Prostate gland (tissue), 2 donors: ENCODE data around the gene GIT1. TPM values are rescaled to one million over a fixed set of nuclear protein-coding genes. Genes with fewer than 3 reads are reported as not detected.

ENCODE experiments used
- DNase-seq: peaks from one replicate; pipeline ENCODE4 v3.0.0-alpha.2; 2019; ENCODE audit warnings: low spot score
- H3K27ac ChIP-seq, 2 donors: fragments of 200-600 bp; sonication (generic); 2 replicates each; pipeline ENCODE4 v1.5.1; 2017 to 2019
- H3K27me3 ChIP-seq: fragments of 200-600 bp; sonication (generic); replicated peaks from 2 replicates; pipeline ENCODE4 v1.5.1; 2019; ENCODE audit not compliant: insufficient read depth
- H3K36me3 ChIP-seq, 2 donors: fragments of 200-600 bp; sonication (generic); 1 replicate in 1 of 2; 2 replicates in 1 of 2; pipeline versions ENCODE4 v1.5.1 to v1.8.1; 2017 to 2019
- H3K4me1 ChIP-seq: fragments of 200-600 bp; sonication (generic); replicated peaks from 2 replicates; pipeline ENCODE4 v1.5.1; 2019
- H3K4me3 ChIP-seq, 2 donors: fragments of 200-600 bp; sonication (generic); 2 replicates each; pipeline ENCODE4 v1.5.1; 2017 to 2019
- H3K9me3 ChIP-seq: fragments of 200-600 bp; sonication (generic); 2 replicates; pipeline ENCODE4 v1.5.1; 2017
- POLR2A ChIP-seq: fragments of 450-650 bp; IDR thresholded peaks from one replicate; pipeline ENCODE4 v1.6.1; 2016; ENCODE audit warnings: antibody characterized with exemption, mild to moderate bottlenecking
- POLR2AphosphoS5 ChIP-seq: sonication (generic); formaldehyde crosslinking; IDR thresholded peaks from one replicate; pipeline ENCODE4 v1.6.1; 2017; ENCODE audit warnings: antibody characterized with exemption
- WGBS: methylation state at CpG from one replicate; pipeline ENCODE4 v1.1.5; 2018; 5-methylcytosine and 5-hydroxymethylcytosine counted together
- intact Hi-C: fragments of 100-400 bp; cut with DNase I; formaldehyde crosslinking; loops from one replicate; pipeline ENCODE4 v1.14.2; 2022
- total RNA-seq, 2 donors: library from RNA; depleted of rRNA; stranded (reverse); fragments of >200 nt; gene quantifications; one replicate each; pipeline ENCODE4 v1.1.0, GENCODE V29; 2016
- TF ChIP-seq, protein P1 (sequence below), 4 experiments: fragments of 200-600 bp in 2 of 4; fragments of 450-650 bp in 2 of 4; sonication (generic) in 2 of 4; IDR thresholded peaks; 1 replicate in 3 of 4; 2 replicates in 1 of 4; pipeline ENCODE4 v1.5.1; 2016 to 2019; ENCODE audit warnings: antibody characterized with exemption in 4 of 4, mild to moderate bottlenecking in 2 of 4, moderate library complexity in 2 of 4

Gene GIT1
- total RNA-seq, 2 donors from 2014 or later: 29.1 to 86.9 TPM

DNA sequence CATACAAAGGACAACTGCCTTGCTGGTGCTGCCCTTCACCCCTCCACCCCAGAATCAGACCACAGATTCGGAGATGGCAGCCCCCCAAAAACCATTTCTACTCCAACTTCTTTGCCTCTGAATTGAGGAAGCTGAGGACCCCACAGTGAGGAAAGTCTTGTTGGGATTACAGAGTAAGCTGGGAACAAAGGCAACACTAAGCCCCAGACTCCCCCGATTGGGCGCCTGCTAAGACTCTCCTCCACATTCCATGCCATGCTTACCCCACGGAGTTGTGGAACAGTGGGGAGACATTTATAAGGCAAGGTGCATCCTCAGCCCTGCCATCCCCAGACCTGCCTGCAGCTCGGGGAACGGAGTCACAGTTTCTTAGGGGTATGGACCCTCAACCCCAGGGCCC is 1.9 kb downstream of the GIT1 start:
- no peak for DNase-seq
- no peaks in the 10 kb centered on the region for H3K27me3 ChIP-seq
- intact Hi-C loops: loop anchor here (10.0 kb wide), 1 partner anchor 517 kb away; no protein-coding TSS in a partner anchor
- peak overlapping the region in 1 of 2 donors; percentile 76 for H3K4me3 ChIP-seq
- H3K9me3 ChIP-seq: no peaks in the 10 kb centered on the region
- H3K27ac ChIP-seq: no peak overlapping the region
- 71% methylated on average over 6 of the region's 6 CpGs for WGBS
- H3K4me1 ChIP-seq: peaks cover 24% of the 10 kb centered on the region
- TF ChIP-seq, protein P1, sequence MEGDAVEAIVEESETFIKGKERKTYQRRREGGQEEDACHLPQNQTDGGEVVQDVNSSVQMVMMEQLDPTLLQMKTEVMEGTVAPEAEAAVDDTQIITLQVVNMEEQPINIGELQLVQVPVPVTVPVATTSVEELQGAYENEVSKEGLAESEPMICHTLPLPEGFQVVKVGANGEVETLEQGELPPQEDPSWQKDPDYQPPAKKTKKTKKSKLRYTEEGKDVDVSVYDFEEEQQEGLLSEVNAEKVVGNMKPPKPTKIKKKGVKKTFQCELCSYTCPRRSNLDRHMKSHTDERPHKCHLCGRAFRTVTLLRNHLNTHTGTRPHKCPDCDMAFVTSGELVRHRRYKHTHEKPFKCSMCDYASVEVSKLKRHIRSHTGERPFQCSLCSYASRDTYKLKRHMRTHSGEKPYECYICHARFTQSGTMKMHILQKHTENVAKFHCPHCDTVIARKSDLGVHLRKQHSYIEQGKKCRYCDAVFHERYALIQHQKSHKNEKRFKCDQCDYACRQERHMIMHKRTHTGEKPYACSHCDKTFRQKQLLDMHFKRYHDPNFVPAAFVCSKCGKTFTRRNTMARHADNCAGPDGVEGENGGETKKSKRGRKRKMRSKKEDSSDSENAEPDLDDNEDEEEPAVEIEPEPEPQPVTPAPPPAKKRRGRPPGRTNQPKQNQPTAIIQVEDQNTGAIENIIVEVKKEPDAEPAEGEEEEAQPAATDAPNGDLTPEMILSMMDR (IDR thresholded peaks at IDR 0.05): no peak
- TF ChIP-seq POLR2A: no peak
- no peak for TF ChIP-seq POLR2AphosphoS5
- H3K36me3 ChIP-seq: no peaks in the 10 kb centered on the region

DNA sequence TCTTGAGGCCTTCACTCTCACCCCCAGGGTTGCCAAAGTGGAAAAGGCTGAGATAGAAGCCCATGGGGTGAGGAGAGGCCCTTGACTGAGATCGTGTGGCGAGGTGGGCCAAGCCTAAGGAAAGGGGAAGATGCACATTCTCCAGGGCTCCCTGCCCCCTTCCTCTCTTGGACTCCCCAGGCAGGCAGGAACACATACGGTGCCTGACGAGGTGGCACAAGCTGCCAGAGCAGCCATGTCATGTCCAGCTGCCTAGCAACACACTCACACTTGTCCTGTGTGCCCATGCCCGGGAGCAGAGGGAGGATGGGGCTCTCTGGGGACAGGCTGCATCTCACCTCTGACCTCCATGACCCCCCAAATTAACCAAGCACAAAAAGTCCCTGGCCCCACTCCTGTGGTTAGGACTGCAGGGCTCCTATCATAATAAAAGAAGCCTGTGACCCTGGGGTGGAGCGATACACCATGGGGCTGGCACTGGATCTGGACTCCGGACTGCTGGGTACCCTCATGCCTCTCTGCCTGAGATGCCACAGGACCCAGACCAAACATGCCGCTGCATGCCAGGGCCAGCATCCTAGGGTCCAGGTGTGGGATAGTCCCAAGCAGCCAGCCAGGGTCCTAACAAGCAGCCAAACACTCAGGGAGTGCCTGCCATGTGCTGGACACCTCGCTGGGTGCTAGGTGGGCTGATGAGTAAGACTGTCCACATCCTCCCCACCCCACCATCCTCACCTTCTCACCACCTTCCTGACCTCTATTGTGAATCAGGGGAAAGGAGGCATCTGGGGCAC is 2.6 kb downstream of the GIT1 start:
- TF ChIP-seq POLR2A (no peak), POLR2AphosphoS5 (no peak)
- TF ChIP-seq, protein P1 (IDR thresholded peaks at IDR 0.05): no peak
- WGBS: 58% methylated on average over 9 of the region's 9 CpGs
- peaks cover 18% of the 10 kb centered on the region for H3K4me1 ChIP-seq
- no peaks in the 10 kb centered on the region for H3K9me3 ChIP-seq
- no peak overlapping the region for H3K27ac ChIP-seq
- no peak for DNase-seq
- H3K36me3 ChIP-seq: no peaks in the 10 kb centered on the region
- H3K27me3 ChIP-seq: no peaks in the 10 kb centered on the region
- no peak overlapping the region for H3K4me3 ChIP-seq
- intact Hi-C loops: loop anchor here (10.0 kb wide), 1 partner anchor 518 kb away; no protein-coding TSS in a partner anchor

DNA sequence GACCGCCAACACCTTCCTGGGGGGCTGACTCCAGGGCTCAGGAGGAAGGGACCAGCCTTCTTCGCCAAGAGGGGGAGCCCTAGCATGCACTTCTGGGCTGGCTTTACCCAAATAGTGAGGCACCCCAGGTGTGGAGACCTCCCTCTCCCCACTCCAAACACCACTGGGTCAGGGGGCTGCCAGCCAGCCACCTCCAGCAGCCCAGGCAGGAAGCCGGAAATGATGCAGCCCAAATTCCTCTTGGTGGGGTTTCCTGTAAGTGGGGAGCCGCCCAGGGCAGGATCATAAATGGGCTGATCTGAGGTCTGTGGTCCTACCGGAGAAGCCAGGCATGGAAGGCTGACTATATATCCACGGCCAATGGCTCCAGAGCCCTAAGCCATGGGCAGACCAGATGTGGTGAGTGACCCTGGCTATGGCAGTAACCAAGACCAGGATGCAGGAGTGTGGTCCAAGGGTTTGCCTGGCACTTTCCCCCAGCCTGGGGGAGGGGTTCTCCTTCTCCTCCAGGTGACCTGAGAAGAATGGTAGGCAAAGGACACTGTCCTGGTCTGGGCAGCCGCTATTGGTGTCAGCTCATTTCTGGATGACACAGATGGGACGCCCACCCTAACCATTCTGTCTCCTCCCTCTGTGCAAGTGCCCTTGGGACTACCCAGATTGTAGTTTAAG is 4.2 kb downstream of the GIT1 start:
- Histone ChIP-seq H3K9me3 (no peaks in the 10 kb centered on the region), H3K36me3 (no peaks in the 10 kb centered on the region), H3K4me3 (no peak overlapping the region), H3K27me3 (no peaks in the 10 kb centered on the region), H3K4me1 (peaks cover 13% of the 10 kb centered on the region), H3K27ac (no peak overlapping the region)
- TF ChIP-seq POLR2AphosphoS5: no peak
- TF ChIP-seq, protein P1 (IDR thresholded peaks at IDR 0.05): peak in 1 of 4 experiments; percentile 24
- 82% methylated on average over 8 of the region's 8 CpGs for WGBS
- DNase-seq: no peak
- intact Hi-C loops: loop anchor here (10.0 kb wide), 1 partner anchor 520 kb away; no protein-coding TSS in a partner anchor

DNA sequence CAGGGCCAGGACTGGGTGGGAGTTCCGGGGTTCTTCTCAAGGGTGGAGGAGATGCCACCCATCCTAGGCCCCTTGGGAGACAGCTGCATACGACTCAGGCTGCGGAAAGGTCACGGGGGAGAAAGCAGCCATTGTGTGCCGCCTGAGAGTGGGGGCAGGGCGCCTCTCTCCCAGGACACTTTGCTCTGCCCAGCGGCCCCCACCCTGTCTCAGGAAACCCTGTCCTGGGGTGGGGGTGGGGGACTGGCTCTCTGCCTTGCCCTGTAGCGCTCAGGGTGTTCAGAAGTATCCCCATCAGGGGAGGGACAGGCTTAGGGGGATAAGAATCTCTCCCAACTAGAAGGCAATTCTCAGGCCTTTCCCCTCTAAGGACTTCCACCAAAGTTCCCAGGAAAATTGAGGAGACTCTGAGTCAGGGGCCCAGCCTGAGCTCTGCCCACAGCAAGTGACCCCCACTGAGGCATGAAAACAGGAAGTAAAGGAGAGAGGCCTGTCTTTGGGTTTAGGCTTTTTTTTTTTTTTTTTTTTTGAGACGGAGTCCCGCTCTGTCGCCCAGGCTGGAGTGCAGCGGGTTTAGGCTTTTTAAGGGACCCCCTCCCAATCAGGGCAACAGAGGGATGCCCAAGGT is 4.9 kb downstream of the GIT1 start:
- TF ChIP-seq, protein P1 (IDR thresholded peaks at IDR 0.05): no peak
- no peak for TF ChIP-seq POLR2AphosphoS5
- TF ChIP-seq POLR2A: no peak
- H3K27me3 ChIP-seq: no peaks in the 10 kb centered on the region
- no peak overlapping the region for H3K27ac ChIP-seq
- H3K36me3 ChIP-seq: no peaks in the 10 kb centered on the region
- 82% methylated on average over 12 of the region's 12 CpGs for WGBS
- no peak overlapping the region for H3K4me3 ChIP-seq
- peaks cover 8% of the 10 kb centered on the region for H3K4me1 ChIP-seq
- no peak for DNase-seq
- no peaks in the 10 kb centered on the region for H3K9me3 ChIP-seq
- intact Hi-C loops: loop anchor here (5.0 to 10.0 kb wide), 2 partner anchors 193 to 520 kb away; no protein-coding TSS in a partner anchor
